Endothelial cell of umbilical vein (primary cell): ENCODE data around the gene NME2. TPM values are rescaled to one million over a fixed set of nuclear protein-coding genes. Genes with fewer than 3 reads are reported as not detected.

Source experiments
- BruUV-seq: library from RNA; stranded (reverse); fragments of 400-500 nt; replicated peaks from 2 replicates; lab custom pipeline; 2021; lab: Mats Ljungman, UMichigan
- CTCF ChIA-PET: fragments of 300-600, 350-600 bp; sonication (Branson Sonifier 250); formaldehyde crosslinking; loops from one replicate; lab custom pipeline; 2021; ENCODE audit warnings: antibody characterized with exemption, inconsistent platforms; lab: Charles Lee
- POLR2A ChIA-PET: fragments of 300-600, 350-600 bp; sonication (Branson Sonifier 250); formaldehyde crosslinking; loops from one replicate; lab custom pipeline; 2021; ENCODE audit warnings: antibody characterized with exemption, inconsistent platforms; lab: Charles Lee
- DNase-seq: peaks from one replicate; pipeline ENCODE4 v3.0.0-alpha.2; 2011; ENCODE audit warnings: low read depth, low spot score
- FAIRE-seq: peaks from 2 replicates; lab custom pipeline; 2011; peaks lifted over from hg19 to GRCh38; lab: Jason Lieb, UNC
- H2AFZ ChIP-seq: 2 replicates; pipeline ENCODE4 v1.6.0; 2012; ENCODE audit warnings: low read depth, low read length, control low read depth, inconsistent platforms
- H3K27ac ChIP-seq: 2 replicates; pipeline ENCODE4 v1.5.1; 2011; ENCODE audit warnings: low read depth, mild to moderate bottlenecking, control low read depth, low read length, moderate library complexity; ENCODE audit not compliant: insufficient read depth
- H3K27me3 ChIP-seq, 2 experiments: 2 replicates each; pipeline versions ENCODE4 v1.6.0 to v1.6.1; 2011; ENCODE audit warnings: low read length in 2 of 2, mixed read lengths in 1 of 2; ENCODE audit not compliant: control insufficient read depth in 2 of 2, insufficient read depth in 2 of 2
- H3K36me3 ChIP-seq, 2 experiments: 2 replicates in 1 of 2; 3 replicates in 1 of 2; pipeline ENCODE4 v1.5.1; 2011; ENCODE audit warnings: low read length in 2 of 2, mild to moderate bottlenecking in 1 of 2, moderate library complexity in 1 of 2; ENCODE audit not compliant: control insufficient read depth in 2 of 2, insufficient read depth in 2 of 2; ENCODE audit errors: extremely low read depth in 1 of 2
- H3K4me1 ChIP-seq: 3 replicates; pipeline ENCODE4 v1.5.1; 2011; ENCODE audit warnings: mild to moderate bottlenecking, low read length; ENCODE audit not compliant: control insufficient read depth, insufficient read depth; ENCODE audit errors: extremely low read depth
- H3K4me2 ChIP-seq: 2 replicates; pipeline ENCODE4 v1.6.1; 2011; ENCODE audit warnings: low read length, control low read depth, mixed read lengths; ENCODE audit not compliant: insufficient read depth
- H3K4me3 ChIP-seq, 3 experiments: fragments of 200-600 bp in 1 of 3; sonication (generic), shearing (Covaris generic) in 1 of 3; replicated peaks in 1 of 3; 2 replicates each; pipeline ENCODE4 v1.5.1; 2011 to 2016; ENCODE audit warnings: control low read depth in 3 of 3, low read length in 3 of 3, mild to moderate bottlenecking in 2 of 3, inconsistent platforms in 1 of 3, low read depth in 1 of 3, moderate library complexity in 1 of 3; ENCODE audit not compliant: insufficient read depth in 1 of 3
- H3K79me2 ChIP-seq: 2 replicates; pipeline ENCODE4 v1.6.0; 2012; ENCODE audit warnings: low read length, inconsistent platforms; ENCODE audit not compliant: control insufficient read depth, insufficient read depth
- H3K9ac ChIP-seq: replicated peaks from 2 replicates; pipeline ENCODE3; 2011; ENCODE audit warnings: low read length, control low read depth; ENCODE audit not compliant: insufficient read depth; ENCODE audit errors: extremely low read depth
- H3K9me1 ChIP-seq: replicated peaks from 3 replicates; pipeline ENCODE4 v1.6.0; 2011; ENCODE audit warnings: mild to moderate bottlenecking, low read length; ENCODE audit not compliant: control insufficient read depth, insufficient read depth; ENCODE audit errors: extremely low read depth
- H3K9me3 ChIP-seq: replicated peaks from 2 replicates; pipeline ENCODE4 v1.5.1; 2012; ENCODE audit warnings: low read length, inconsistent platforms; ENCODE audit not compliant: control insufficient read depth, insufficient read depth
- H4K20me1 ChIP-seq: replicated peaks from 2 replicates; pipeline ENCODE3; 2011; ENCODE audit warnings: mild to moderate bottlenecking, low read length; ENCODE audit not compliant: control insufficient read depth, insufficient read depth; ENCODE audit errors: extremely low read depth
- CTCF ChIP-seq, 2 donors: IDR thresholded peaks; 1 replicate in 1 of 2; 2 replicates in 1 of 2; pipeline ENCODE4 v1.5.1; 2011; ENCODE audit warnings: low read length in 2 of 2, mild to moderate bottlenecking in 2 of 2, moderate library complexity in 2 of 2, control low read depth in 1 of 2, inconsistent platforms in 1 of 2, low read depth in 1 of 2; ENCODE audit not compliant: insufficient read depth in 1 of 2; ENCODE audit errors: extremely low read depth in 1 of 2
- EZH2 ChIP-seq: IDR thresholded peaks from 2 replicates; pipeline ENCODE4 v1.6.1; 2012; ENCODE audit warnings: borderline replicate concordance, low read depth, mild to moderate bottlenecking, moderate library complexity, low read length, inconsistent platforms; ENCODE audit not compliant: severe bottlenecking
- FOS ChIP-seq: IDR thresholded peaks from 2 replicates; pipeline ENCODE4 v1.6.1; 2011; ENCODE audit warnings: mild to moderate bottlenecking, low read length, moderate library complexity, borderline replicate concordance; ENCODE audit not compliant: insufficient read depth
- GATA2 ChIP-seq: IDR thresholded peaks from 2 replicates; pipeline ENCODE4 v1.7.0; 2011; ENCODE audit warnings: low read depth, mild to moderate bottlenecking, moderate library complexity, mixed read lengths, low read length; ENCODE audit not compliant: insufficient read length, insufficient read depth
- JUN ChIP-seq: IDR thresholded peaks from 2 replicates; pipeline ENCODE4 v1.6.1; 2011; ENCODE audit warnings: borderline replicate concordance, low read depth; ENCODE audit not compliant: insufficient read length, insufficient read depth
- MYC ChIP-seq: IDR thresholded peaks from one replicate; pipeline ENCODE4 v1.6.1; 2011; ENCODE audit warnings: mild to moderate bottlenecking, low read depth, low read length
- POLR2A ChIP-seq: IDR thresholded peaks from 2 replicates; pipeline ENCODE4 v1.6.1; 2012; ENCODE audit warnings: low read depth, mild to moderate bottlenecking, control low read depth, low read length
- POLR2AphosphoS5 ChIP-seq: IDR thresholded peaks from 2 replicates; pipeline ENCODE4 v1.6.1; 2012; ENCODE audit warnings: low read depth, mild to moderate bottlenecking, control low read depth, low read length, moderate library complexity; ENCODE audit not compliant: insufficient read depth
- dilution Hi-C: fragments of 300-500 bp; cut with MboI; formaldehyde crosslinking; loops from one replicate; pipeline ENCODE4 v1.15.0; 2019; ENCODE audit warnings: low sequenced_read_pairs; ENCODE audit not compliant: extremely low pct_ligation_motif_present
- intact Hi-C: fragments of 100-400 bp; cut with micrococcal nuclease; formaldehyde crosslinking; loops from one replicate; pipeline ENCODE4 v1.10.0; 2022
- polyA plus RNA-seq, 4 experiments: library from polyadenylated mRNA; depleted of rRNA in 3 of 4; stranded (reverse) in 3 of 4; unstranded in 1 of 4; fragments of >200 nt; gene quantifications; 2 replicates each; pipeline versions ENCODE4 v1.2.1 to v1.2.3, GENCODE V29; 2011 to 2012; ENCODE audit warnings: missing spikeins in 1 of 4
- total RNA-seq: library from RNA; stranded (reverse); gene quantifications from 2 replicates; pipeline ENCODE4 v1.2.3, GENCODE V29; 2021
- TF ChIP-seq, protein P1 (sequence below): IDR thresholded peaks from 2 replicates; pipeline ENCODE4 v1.6.1; 2011; ENCODE audit not compliant: insufficient read depth, insufficient read length

Gene NME2
- total and polyA plus RNA-seq, 2 donors (not counting 3 experiments of a cell fraction or from before 2014, with no cell fraction given) = 555 to 833 TPM

- ChIA-PET CTCF (interaction anchor here (1.1 to 3.5 kb wide), 5 partner anchors 12 to 156 kb away, joined by 3 to 140 read pairs (median 10); partner anchors contain the start of genes NME2 and SPAG9), POLR2A (interaction anchor here (1.1 kb wide), 1 partner anchor 288 kb away, joined by 8 read pairs; the partner anchor contains the start of gene TOB1)
- Histone ChIP-seq H3K27ac (peak overlapping the region; percentile 1), H2AFZ (peak overlapping the region; percentile 52), H3K36me3 (peaks cover 1 to 8% of the 10 kb centered on the region in 2 experiments), H3K4me3 (peak overlapping the region; percentile 56 to 87 (median 85)), H3K27me3 (no peaks in the 10 kb centered on the region), H3K9me3 (no peaks in the 10 kb centered on the region), H3K4me1 (peaks cover 14% of the 10 kb centered on the region), H4K20me1 (no peaks in the 10 kb centered on the region), H3K4me2 (peak overlapping the region; percentile 72), H3K9ac (peak overlapping the region; percentile 79), H3K9me1 (no peaks in the 10 kb centered on the region), H3K79me2 (peaks cover 53% of the 10 kb centered on the region)
- FAIRE-seq (peak; percentile 38), DNase-seq (no peak)
- TSS peak; percentile 42 for BruUV-seq
- intact Hi-C loops = loop anchor here (5.0 to 10.0 kb wide), 2 partner anchors 302 to 609 kb away; partner anchors contain the start of gene SPATA20
- TF ChIP-seq FOS (no peak), MYC (no peak), CTCF (IDR thresholded peaks at IDR 0.05; ENCODE audit: extremely low read depth in 1 of 2, insufficient read depth in 1 of 2, low read depth in 1 of 2, low read length in 2 of 2) (no peak), EZH2 (no peak), POLR2A (no peak), POLR2AphosphoS5 (no peak), JUN (no peak), GATA2 (no peak)
- TF ChIP-seq, protein P1, sequence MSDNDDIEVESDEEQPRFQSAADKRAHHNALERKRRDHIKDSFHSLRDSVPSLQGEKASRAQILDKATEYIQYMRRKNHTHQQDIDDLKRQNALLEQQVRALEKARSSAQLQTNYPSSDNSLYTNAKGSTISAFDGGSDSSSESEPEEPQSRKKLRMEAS = no peak
- dilution Hi-C loops = no loop called here
Observed at GRCh38 chr17:51154176-51154575, 12.0 kb upstream of the NME2 start.
